Measurements from ENCODE around the gene SUSD2.

DNA sequence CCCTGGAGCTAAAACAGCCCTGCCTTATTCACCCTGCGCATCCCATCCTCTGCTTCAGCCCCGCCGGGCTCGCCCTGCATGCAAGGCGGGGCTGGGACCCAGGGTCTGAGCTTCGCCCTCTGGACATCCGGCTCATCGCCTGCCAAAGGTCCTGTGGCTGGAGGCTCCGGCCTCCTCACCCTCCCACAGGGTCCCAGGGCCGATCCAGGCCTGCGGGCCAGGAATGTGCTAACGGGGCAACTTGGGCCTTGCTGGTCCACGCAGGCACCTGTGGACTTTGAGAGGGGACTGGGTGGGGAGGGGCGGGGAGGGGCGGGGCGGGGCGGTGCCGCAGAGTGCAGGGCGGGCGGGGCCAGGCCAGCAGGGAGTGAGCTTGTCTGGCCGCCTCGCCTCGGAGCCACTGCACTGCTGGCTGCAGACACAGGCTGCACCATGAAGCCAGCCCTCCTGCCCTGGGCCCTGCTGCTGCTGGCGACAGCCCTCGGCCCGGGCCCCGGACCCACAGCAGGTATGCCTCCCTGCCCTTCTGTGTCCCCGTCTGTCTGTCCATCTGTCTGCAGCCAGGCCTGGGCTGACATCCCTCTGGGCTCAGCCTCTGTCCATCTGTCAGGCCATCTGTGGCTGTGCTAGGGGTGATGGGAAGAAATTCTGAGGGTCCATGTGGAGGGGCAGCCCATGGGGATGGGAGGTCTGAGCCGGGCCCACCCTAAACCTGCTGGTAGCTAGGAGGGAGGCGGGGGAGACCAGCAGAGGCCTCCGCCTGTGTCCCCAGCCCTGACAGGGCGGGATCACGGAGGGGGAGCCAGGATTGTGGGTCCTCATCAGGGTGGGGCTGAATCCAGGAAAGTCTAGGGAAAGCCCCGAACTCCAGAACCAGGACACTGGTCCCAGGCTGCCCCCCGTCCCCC lies at the start of gene SUSD2:
- TF ChIP-seq POLR2A (IDR thresholded peaks at IDR 0.05) = peak; percentile 39 to 52
- TF ChIP-seq, protein P1, sequence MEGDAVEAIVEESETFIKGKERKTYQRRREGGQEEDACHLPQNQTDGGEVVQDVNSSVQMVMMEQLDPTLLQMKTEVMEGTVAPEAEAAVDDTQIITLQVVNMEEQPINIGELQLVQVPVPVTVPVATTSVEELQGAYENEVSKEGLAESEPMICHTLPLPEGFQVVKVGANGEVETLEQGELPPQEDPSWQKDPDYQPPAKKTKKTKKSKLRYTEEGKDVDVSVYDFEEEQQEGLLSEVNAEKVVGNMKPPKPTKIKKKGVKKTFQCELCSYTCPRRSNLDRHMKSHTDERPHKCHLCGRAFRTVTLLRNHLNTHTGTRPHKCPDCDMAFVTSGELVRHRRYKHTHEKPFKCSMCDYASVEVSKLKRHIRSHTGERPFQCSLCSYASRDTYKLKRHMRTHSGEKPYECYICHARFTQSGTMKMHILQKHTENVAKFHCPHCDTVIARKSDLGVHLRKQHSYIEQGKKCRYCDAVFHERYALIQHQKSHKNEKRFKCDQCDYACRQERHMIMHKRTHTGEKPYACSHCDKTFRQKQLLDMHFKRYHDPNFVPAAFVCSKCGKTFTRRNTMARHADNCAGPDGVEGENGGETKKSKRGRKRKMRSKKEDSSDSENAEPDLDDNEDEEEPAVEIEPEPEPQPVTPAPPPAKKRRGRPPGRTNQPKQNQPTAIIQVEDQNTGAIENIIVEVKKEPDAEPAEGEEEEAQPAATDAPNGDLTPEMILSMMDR (IDR thresholded peaks at IDR 0.05) = no peak

Data from Peyer's patch (tissue), 4 donors.